Epithelial cell of proximal tubule (primary cell): Measurements from ENCODE around the gene CEP250. TPM values are rescaled to one million over a fixed set of nuclear protein-coding genes. Genes with fewer than 3 reads are reported as not detected.

Experiments used
- DNase-seq: peaks from one replicate; pipeline ENCODE4 v3.0.0-alpha.2; 2011; ENCODE audit warnings: low read depth
- H3K4me3 ChIP-seq: 2 replicates; pipeline ENCODE4 v1.5.1; 2011; ENCODE audit warnings: low read depth, mild to moderate bottlenecking, low read length
- total RNA-seq: library from RNA; depleted of rRNA; stranded (reverse); fragments of >200 nt; gene quantifications from 2 replicates; pipeline ENCODE4 v1.2.3, GENCODE V29; 2015
- TF ChIP-seq, protein P1 (sequence below): conservative IDR thresholded peaks from 2 replicates; pipeline ENCODE4 v1.5.1; 2012; ENCODE audit warnings: low read depth, mild to moderate bottlenecking, low read length

The CEP250 gene
- total RNA-seq, 1 donor from 2014 or later: 91.7 TPM

DNA sequence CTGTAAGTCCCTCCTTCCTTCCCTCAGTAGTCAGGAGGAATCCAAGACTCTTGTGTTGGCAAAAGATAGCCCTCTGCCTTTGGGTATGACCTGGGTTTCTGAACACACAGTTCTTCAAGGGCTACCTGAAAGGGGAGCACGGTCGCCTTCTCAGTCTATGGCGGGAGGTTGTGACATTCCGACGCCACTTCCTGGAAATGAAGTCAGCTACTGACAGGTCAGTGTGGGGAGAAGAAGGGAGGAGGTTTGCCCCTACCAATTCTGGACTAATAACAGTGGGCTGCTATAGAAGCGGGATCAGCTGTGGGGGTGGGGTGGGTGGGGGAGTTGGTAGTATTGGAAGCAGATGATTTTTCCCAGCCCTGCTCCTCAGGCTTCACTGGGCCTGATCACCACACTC, 11.5 kb downstream of the CEP250 start:
- no peak overlapping the region for H3K4me3 ChIP-seq
- TF ChIP-seq, protein P1, sequence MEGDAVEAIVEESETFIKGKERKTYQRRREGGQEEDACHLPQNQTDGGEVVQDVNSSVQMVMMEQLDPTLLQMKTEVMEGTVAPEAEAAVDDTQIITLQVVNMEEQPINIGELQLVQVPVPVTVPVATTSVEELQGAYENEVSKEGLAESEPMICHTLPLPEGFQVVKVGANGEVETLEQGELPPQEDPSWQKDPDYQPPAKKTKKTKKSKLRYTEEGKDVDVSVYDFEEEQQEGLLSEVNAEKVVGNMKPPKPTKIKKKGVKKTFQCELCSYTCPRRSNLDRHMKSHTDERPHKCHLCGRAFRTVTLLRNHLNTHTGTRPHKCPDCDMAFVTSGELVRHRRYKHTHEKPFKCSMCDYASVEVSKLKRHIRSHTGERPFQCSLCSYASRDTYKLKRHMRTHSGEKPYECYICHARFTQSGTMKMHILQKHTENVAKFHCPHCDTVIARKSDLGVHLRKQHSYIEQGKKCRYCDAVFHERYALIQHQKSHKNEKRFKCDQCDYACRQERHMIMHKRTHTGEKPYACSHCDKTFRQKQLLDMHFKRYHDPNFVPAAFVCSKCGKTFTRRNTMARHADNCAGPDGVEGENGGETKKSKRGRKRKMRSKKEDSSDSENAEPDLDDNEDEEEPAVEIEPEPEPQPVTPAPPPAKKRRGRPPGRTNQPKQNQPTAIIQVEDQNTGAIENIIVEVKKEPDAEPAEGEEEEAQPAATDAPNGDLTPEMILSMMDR: no peak
- DNase-seq: no peak

DNA sequence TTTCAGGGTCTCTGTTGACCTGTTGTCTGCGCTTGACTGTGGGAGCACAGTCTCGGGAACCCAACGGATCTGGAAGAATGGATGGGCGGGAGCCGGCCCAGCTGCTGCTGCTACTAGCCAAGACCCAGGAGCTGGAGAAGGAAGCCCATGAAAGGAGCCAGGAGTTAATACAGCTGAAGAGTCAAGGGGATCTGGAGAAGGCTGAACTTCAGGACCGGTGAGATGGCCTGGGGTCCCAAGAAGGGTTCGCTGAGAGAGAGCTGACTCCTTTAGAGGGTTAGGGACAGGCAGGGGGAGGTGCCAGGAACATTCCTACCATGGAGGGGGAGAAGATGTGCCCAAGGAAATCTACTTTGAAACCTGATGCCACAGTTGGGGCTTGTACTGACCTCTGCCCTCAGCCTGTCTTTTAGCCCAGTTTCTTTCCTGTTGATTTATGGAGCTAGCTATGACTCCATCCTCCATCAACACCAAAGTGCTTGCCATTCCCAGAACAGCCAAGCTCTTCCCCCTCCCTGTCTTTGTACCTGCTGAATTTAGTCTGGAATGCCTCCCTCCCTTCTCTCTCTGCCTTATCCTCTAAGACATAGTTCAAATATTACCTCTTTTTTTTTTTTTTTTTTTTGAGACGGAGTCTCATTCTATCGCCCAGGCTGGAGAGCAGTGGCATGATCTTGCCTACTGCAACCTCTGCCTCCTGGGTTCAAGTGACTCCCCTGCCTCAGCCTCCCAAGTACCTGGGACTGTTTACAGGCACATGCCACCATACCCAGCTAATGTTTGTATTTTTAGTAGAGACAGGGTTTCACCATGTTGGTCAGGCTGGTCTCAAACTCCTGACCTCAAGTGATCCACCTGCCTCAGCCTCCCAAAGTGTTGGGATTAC, 12.2 kb downstream of the CEP250 start:
- DNase-seq: no peak
- TF ChIP-seq, protein P1: no peak
- H3K4me3 ChIP-seq: no peak overlapping the region

DNA sequence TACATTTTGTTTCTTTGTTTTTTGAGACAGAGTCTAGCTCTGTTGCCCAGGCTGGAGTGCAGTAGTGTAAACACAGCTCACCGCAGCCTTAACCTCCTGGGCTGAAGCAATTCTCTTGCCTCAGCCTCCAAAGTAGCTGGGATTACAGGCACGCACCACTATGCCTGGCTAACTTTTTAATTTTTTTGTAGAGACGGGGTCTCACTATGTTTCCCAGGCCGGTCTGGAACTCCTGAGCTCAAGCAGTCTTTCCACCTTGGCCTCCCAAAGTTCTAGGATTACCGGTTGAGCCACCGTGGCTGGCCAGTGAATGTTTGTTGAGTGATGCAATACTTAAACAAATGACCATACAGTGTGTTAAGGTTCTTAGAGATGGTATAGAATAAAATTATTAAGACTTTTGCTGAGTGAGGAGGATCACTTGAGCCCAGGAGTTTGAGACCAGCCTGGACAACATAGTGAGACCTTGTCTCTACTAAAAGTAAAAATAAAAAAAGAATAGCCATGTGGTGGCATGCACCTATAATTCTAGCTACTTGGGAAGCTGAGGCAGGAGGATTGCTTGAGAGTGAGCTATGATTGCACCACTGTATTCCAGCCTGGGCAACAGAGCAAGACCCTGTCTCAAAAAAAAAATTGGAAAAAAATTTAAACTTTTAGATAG, 13.4 kb downstream of the CEP250 start:
- TF ChIP-seq, protein P1: no peak
- DNase-seq: no peak
- H3K4me3 ChIP-seq: no peak overlapping the region

DNA sequence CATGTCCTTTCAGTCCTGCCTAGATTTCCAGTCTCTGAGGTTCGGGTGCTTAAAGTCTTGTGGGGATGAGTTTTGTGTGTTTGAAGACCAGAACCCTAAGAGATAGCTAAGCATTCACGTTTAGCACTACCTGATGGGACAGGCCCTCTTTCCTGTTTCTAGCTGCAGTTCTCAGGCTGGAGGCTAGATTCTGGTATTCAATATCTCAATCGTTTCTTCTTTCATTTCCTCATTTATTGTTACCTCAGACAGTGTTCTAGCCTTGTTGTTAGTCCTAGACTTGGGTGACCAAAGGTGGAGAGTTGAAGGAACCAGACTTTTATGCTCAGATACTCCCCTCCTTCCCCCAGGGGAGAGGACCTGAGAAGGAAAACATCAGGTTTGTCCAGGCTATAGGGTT, 16.8 kb downstream of the CEP250 start:
- no peak for DNase-seq
- TF ChIP-seq, protein P1: no peak
- no peak overlapping the region for H3K4me3 ChIP-seq

DNA sequence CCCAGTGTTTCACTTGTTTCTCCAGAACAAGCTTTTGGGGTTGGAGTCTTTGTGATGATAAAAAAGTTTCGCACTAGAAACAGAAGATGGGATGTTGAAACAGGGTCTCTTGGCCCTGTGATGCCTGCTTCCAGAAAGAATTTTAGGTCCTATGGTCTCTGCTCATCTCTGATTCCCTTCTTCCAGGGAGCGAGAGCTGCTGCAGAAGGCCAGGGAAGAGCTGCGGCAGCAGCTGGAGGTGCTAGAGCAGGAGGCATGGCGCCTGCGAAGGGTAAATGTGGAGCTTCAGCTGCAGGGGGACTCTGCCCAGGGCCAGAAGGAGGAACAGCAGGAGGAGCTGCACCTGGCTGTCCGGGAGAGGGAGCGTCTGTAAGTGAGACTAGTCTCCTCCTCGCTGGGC, 18.3 kb downstream of the CEP250 start:
- DNase-seq: no peak

DNA sequence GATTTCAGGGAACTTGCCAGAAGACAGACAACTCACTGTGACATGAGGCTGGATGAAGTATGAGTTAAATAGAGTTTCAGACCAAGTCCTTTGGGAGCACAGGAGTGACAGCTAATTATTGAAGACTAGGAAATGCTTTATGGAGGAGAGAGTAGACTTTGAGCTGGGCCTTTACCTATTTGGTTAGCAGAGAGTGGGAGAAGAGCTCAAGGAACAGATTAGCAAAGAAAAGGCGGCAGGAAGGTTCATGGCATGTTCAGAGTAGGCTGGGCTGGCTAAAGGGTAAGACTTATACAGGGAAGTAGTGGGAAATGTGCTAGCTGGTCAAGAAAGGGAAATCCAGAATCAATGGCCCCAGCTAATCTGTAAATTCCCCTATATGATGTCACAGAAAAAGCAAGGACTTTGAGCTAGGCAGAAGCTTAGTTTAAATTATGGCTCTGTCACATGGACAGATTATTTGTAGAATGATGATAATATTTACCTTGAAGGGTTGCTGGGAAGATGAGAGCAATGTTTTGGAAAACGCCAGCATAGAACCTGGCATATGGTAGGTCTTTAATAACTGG, 19.0 kb downstream of the CEP250 start:
- H3K4me3 ChIP-seq: no peak overlapping the region
- DNase-seq: no peak
- TF ChIP-seq, protein P1: no peak

More for the DNA sequence above, 18.3 kb downstream of the CEP250 start:
- no peak overlapping the region for H3K4me3 ChIP-seq
- TF ChIP-seq, protein P1: no peak
